Dendritic cell treated with granulocyte-macrophage colony-stimulating factor and Interleukin-4, amounts not matched to agents 40 ng/mL and 50 ng/mL, for 4 days (primary cell): ENCODE data around the gene LIN7A.

ENCODE experiments used
- H3K27ac Mint-ChIP-seq: one replicate; pipeline ENCODE4 v1.8.0; 2022; ENCODE audit warnings: mild to moderate bottlenecking, mixed read lengths
- H3K27me3 Mint-ChIP-seq: one replicate; pipeline ENCODE4 v1.8.0; 2022; ENCODE audit warnings: mild to moderate bottlenecking, mixed read lengths
- H3K36me3 Mint-ChIP-seq: one replicate; pipeline ENCODE4 v1.8.0; 2022; ENCODE audit warnings: low read depth, mixed read lengths
- H3K4me1 Mint-ChIP-seq: one replicate; pipeline ENCODE4 v1.8.0; 2022; ENCODE audit warnings: low read depth, mixed read lengths
- H3K4me3 Mint-ChIP-seq: one replicate; pipeline ENCODE4 v1.8.0; 2022; ENCODE audit warnings: mild to moderate bottlenecking, moderate library complexity, mixed read lengths
- H3K9me3 Mint-ChIP-seq: one replicate; pipeline ENCODE4 v1.8.0; 2022; ENCODE audit warnings: mixed read lengths
- intact Hi-C: fragments of 100-400 bp; cut with micrococcal nuclease; formaldehyde crosslinking; loops from one replicate; pipeline ENCODE4 v1.15.0; 2022

LIN7A gene

GRCh38 chr12:80830533-80831088 is 107.1 kb downstream of the LIN7A start:
- Mint-ChIP-seq H3K4me1 (no peaks in the 10 kb centered on the region), H3K4me3 (no peak overlapping the region), H3K36me3 (peaks cover 5% of the 10 kb centered on the region), H3K9me3 (no peaks in the 10 kb centered on the region), H3K27me3 (no peaks in the 10 kb centered on the region), H3K27ac (no peak overlapping the region)
- intact Hi-C loops, result no loop called here

- Mint-ChIP-seq H3K27me3 (no peaks in the 10 kb centered on the region), H3K27ac (no peak overlapping the region), H3K9me3 (no peaks in the 10 kb centered on the region), H3K36me3 (peaks cover 5% of the 10 kb centered on the region), H3K4me1 (no peaks in the 10 kb centered on the region), H3K4me3 (no peak overlapping the region)
- intact Hi-C loops, result no loop called here
Observed at GRCh38 chr12:80829767-80830166, 108.0 kb downstream of the LIN7A start.

GRCh38 chr12:80825506-80825905 is 112.2 kb downstream of the LIN7A start:
- Mint-ChIP-seq H3K4me1 (no peaks in the 10 kb centered on the region), H3K36me3 (peaks cover 6% of the 10 kb centered on the region), H3K9me3 (no peaks in the 10 kb centered on the region), H3K27ac (no peak overlapping the region), H3K27me3 (no peaks in the 10 kb centered on the region), H3K4me3 (no peak overlapping the region)
- intact Hi-C loops, result no loop called here

GRCh38 chr12:80823393-80823792 is 114.3 kb downstream of the LIN7A start:
- Mint-ChIP-seq H3K36me3 (peaks cover 6% of the 10 kb centered on the region), H3K4me3 (no peak overlapping the region), H3K4me1 (no peaks in the 10 kb centered on the region), H3K27me3 (no peaks in the 10 kb centered on the region), H3K27ac (no peak overlapping the region), H3K9me3 (no peaks in the 10 kb centered on the region)
- intact Hi-C loops, result no loop called here

GRCh38 chr12:80821513-80822000 is 116.2 kb downstream of the LIN7A start:
- H3K4me1 Mint-ChIP-seq, result no peaks in the 10 kb centered on the region
- H3K4me3 Mint-ChIP-seq, result no peak overlapping the region
- peaks cover 6% of the 10 kb centered on the region for H3K36me3 Mint-ChIP-seq
- H3K27me3 Mint-ChIP-seq, result no peaks in the 10 kb centered on the region
- no peak overlapping the region for H3K27ac Mint-ChIP-seq
- intact Hi-C loops, result no loop called here
- H3K9me3 Mint-ChIP-seq, result no peaks in the 10 kb centered on the region

- Mint-ChIP-seq H3K27ac (no peak overlapping the region), H3K4me1 (peaks cover under 1% of the 10 kb centered on the region), H3K36me3 (peaks cover 6% of the 10 kb centered on the region), H3K9me3 (no peaks in the 10 kb centered on the region), H3K4me3 (no peak overlapping the region), H3K27me3 (no peaks in the 10 kb centered on the region)
- intact Hi-C loops, result no loop called here
Observed at GRCh38 chr12:80818878-80819277, 118.9 kb downstream of the LIN7A start.

- Mint-ChIP-seq H3K36me3 (peaks cover 14% of the 10 kb centered on the region), H3K4me1 (peaks cover 5% of the 10 kb centered on the region), H3K27ac (no peak overlapping the region), H3K4me3 (no peak overlapping the region), H3K9me3 (no peaks in the 10 kb centered on the region), H3K27me3 (no peaks in the 10 kb centered on the region)
- intact Hi-C loops, result no loop called here
Observed at GRCh38 chr12:80815351-80815750, 122.4 kb downstream of the LIN7A start.

- Mint-ChIP-seq H3K4me1 (peaks cover 5% of the 10 kb centered on the region), H3K27ac (no peak overlapping the region), H3K4me3 (no peak overlapping the region), H3K9me3 (no peaks in the 10 kb centered on the region), H3K36me3 (peaks cover 22% of the 10 kb centered on the region), H3K27me3 (no peaks in the 10 kb centered on the region)
- intact Hi-C loops, result no loop called here
Observed at GRCh38 chr12:80814453-80814852, 123.3 kb downstream of the LIN7A start.

- peaks cover 5% of the 10 kb centered on the region for H3K4me1 Mint-ChIP-seq
- H3K4me3 Mint-ChIP-seq, result no peak overlapping the region
- no peaks in the 10 kb centered on the region for H3K27me3 Mint-ChIP-seq
- intact Hi-C loops, result no loop called here
- no peak overlapping the region for H3K27ac Mint-ChIP-seq
- H3K9me3 Mint-ChIP-seq, result no peaks in the 10 kb centered on the region
- peaks cover 28% of the 10 kb centered on the region for H3K36me3 Mint-ChIP-seq
Observed at GRCh38 chr12:80813820-80814219, 123.9 kb downstream of the LIN7A start.

- Mint-ChIP-seq H3K4me3 (no peak overlapping the region), H3K36me3 (peaks cover 35% of the 10 kb centered on the region), H3K27me3 (no peaks in the 10 kb centered on the region), H3K27ac (no peak overlapping the region), H3K9me3 (no peaks in the 10 kb centered on the region), H3K4me1 (peaks cover 11% of the 10 kb centered on the region)
- intact Hi-C loops, result no loop called here
Observed at GRCh38 chr12:80811957-80812708, 125.6 kb downstream of the LIN7A start.

- H3K36me3 Mint-ChIP-seq, result peaks cover 39% of the 10 kb centered on the region
Observed at GRCh38 chr12:80810874-80811273, 126.9 kb downstream of the LIN7A start.

GRCh38 chr12:80807640-80808288 is 130.0 kb downstream of the LIN7A start:
- H3K27me3 Mint-ChIP-seq, result no peaks in the 10 kb centered on the region
- peaks cover 6% of the 10 kb centered on the region for H3K4me1 Mint-ChIP-seq
- peaks cover 70% of the 10 kb centered on the region for H3K36me3 Mint-ChIP-seq
- H3K27ac Mint-ChIP-seq, result no peak overlapping the region
- H3K9me3 Mint-ChIP-seq, result no peaks in the 10 kb centered on the region
- no peak overlapping the region for H3K4me3 Mint-ChIP-seq
- intact Hi-C loops, result no loop called here

More at GRCh38 chr12:80810874-80811273, 126.9 kb downstream of the LIN7A start:
- Mint-ChIP-seq H3K27ac (no peak overlapping the region), H3K4me3 (no peak overlapping the region), H3K27me3 (no peaks in the 10 kb centered on the region), H3K4me1 (peaks cover 11% of the 10 kb centered on the region), H3K9me3 (no peaks in the 10 kb centered on the region)
- intact Hi-C loops, result no loop called here

- Mint-ChIP-seq H3K4me1 (peaks cover 6% of the 10 kb centered on the region), H3K27ac (no peak overlapping the region), H3K9me3 (no peaks in the 10 kb centered on the region), H3K27me3 (no peaks in the 10 kb centered on the region), H3K4me3 (no peak overlapping the region), H3K36me3 (peaks cover 66% of the 10 kb centered on the region)
- intact Hi-C loops, result no loop called here
Observed at GRCh38 chr12:80805106-80805505, 132.6 kb downstream of the LIN7A start.

- Mint-ChIP-seq H3K9me3 (no peaks in the 10 kb centered on the region), H3K27me3 (no peaks in the 10 kb centered on the region), H3K4me1 (peaks cover 2% of the 10 kb centered on the region), H3K4me3 (no peak overlapping the region), H3K27ac (no peak overlapping the region), H3K36me3 (peaks cover 59% of the 10 kb centered on the region)
- intact Hi-C loops, result no loop called here
Observed at GRCh38 chr12:80802652-80803400, 134.9 kb downstream of the LIN7A start.
